ENCODE data around the gene LYZL1. TPM values are rescaled to one million over a fixed set of nuclear protein-coding genes. Genes with fewer than 3 reads are reported as not detected.
A peak's percentile ranks its signal among the peaks of the same experiment; 100 is the strongest.

The LYZL1 gene
- total RNA-seq, 1 experiment from 2014 or later: not detected

GRCh38 chr10:29344073-29344820 is 55.4 kb downstream of the LYZL1 start:
- DNase-seq: peak; percentile 34
- H3K9me3 Mint-ChIP-seq: peaks cover 17 to 21% of the 10 kb centered on the region in 2 experiments
- H2AFZ ChIP-seq (ENCODE audit: low read length): no peak overlapping the region
- H3K56ac ChIP-seq (ENCODE audit: insufficient read length, low read depth, low read length): no peak overlapping the region
- no peak overlapping the region for H3K18ac ChIP-seq (ENCODE audit: insufficient read length, low read depth, low read length)
- H3K9ac ChIP-seq (ENCODE audit: extremely low read depth, insufficient read length, low read length): no peak overlapping the region
- H3K14ac ChIP-seq (ENCODE audit: insufficient read depth, low read length): no peak overlapping the region
- H2BK15ac ChIP-seq (ENCODE audit: low read depth, low read length): no peak overlapping the region
- peaks cover 2% of the 10 kb centered on the region for H3K27me3 Mint-ChIP-seq (ENCODE audit: low read depth)
- no peak overlapping the region for H2BK5ac ChIP-seq (ENCODE audit: insufficient read length, low read length)
- no peak overlapping the region for H3T11ph ChIP-seq (ENCODE audit: low read length)
- WGBS (ENCODE audit: extremely low coverage, insufficient read length, low lambda C conversion rate): no CpG with 5 or more reads among the region's 18 CpGs
- no peaks in the 10 kb centered on the region for H3K79me2 ChIP-seq (ENCODE audit: insufficient read depth, low read length)
- no peak overlapping the region for H3K27ac Mint-ChIP-seq
- no peak overlapping the region for H4K8ac ChIP-seq (replicated peaks; ENCODE audit: insufficient read length, low read depth, low read length)
- no peaks in the 10 kb centered on the region; the same call in 1 of the 2 replicates for H3K27me3 ChIP-seq (ENCODE audit: insufficient read depth, low read length)
- H2AK5ac ChIP-seq (ENCODE audit: insufficient read length, low read length): no peak overlapping the region
- no peak overlapping the region for H3K23ac ChIP-seq (ENCODE audit: insufficient read length, low read depth, low read length)
- H3K4ac ChIP-seq (ENCODE audit: low read depth, low read length): no peak overlapping the region
- TF ChIP-seq, protein P1, sequence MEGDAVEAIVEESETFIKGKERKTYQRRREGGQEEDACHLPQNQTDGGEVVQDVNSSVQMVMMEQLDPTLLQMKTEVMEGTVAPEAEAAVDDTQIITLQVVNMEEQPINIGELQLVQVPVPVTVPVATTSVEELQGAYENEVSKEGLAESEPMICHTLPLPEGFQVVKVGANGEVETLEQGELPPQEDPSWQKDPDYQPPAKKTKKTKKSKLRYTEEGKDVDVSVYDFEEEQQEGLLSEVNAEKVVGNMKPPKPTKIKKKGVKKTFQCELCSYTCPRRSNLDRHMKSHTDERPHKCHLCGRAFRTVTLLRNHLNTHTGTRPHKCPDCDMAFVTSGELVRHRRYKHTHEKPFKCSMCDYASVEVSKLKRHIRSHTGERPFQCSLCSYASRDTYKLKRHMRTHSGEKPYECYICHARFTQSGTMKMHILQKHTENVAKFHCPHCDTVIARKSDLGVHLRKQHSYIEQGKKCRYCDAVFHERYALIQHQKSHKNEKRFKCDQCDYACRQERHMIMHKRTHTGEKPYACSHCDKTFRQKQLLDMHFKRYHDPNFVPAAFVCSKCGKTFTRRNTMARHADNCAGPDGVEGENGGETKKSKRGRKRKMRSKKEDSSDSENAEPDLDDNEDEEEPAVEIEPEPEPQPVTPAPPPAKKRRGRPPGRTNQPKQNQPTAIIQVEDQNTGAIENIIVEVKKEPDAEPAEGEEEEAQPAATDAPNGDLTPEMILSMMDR (conservative IDR thresholded peaks at IDR 0.05): no peak
- no peak overlapping the region for H2BK20ac ChIP-seq (ENCODE audit: low read depth, low read length, poor library complexity, severe bottlenecking)
- no peak overlapping the region for H2BK120ac ChIP-seq (ENCODE audit: low read depth, low read length, poor library complexity, severe bottlenecking)
- H2BK12ac ChIP-seq (ENCODE audit: insufficient read length, low read depth, low read length): no peak overlapping the region
- no peak overlapping the region for H3K4me3 Mint-ChIP-seq
- peaks cover 3% of the 10 kb centered on the region; the same call in 1 of the 2 replicates for H3K4me1 ChIP-seq (ENCODE audit: insufficient read depth, low read length)
- no peak overlapping the region for H4K5ac ChIP-seq (ENCODE audit: insufficient read length, low read depth, low read length)
- no peaks in the 10 kb centered on the region for H3K79me1 ChIP-seq (ENCODE audit: insufficient read depth, low read depth, low read length, poor library complexity, severe bottlenecking)
- no peaks in the 10 kb centered on the region for H3K23me2 ChIP-seq (ENCODE audit: insufficient read length, low read depth, low read length, poor library complexity, severe bottlenecking)
- peaks cover 6 to 29% (median 9%) of the 10 kb centered on the region in 3 experiments for H3K36me3 Mint-ChIP-seq (ENCODE audit: insufficient read depth in 1 of 3, low read depth in 3 of 3)
- H3K9me3 ChIP-seq (ENCODE audit: control insufficient read depth, low read depth, low read length): peaks cover 10% of the 10 kb centered on the region
- H3K27ac ChIP-seq (ENCODE audit: insufficient read length, low read depth, low read length): no peak overlapping the region
- no peaks in the 10 kb centered on the region for H4K20me1 ChIP-seq (ENCODE audit: control insufficient read depth, insufficient read depth, insufficient read length)
- no peak overlapping the region for H3K4me2 ChIP-seq (ENCODE audit: insufficient read depth, insufficient read length, low read length)
- peaks cover 29 to 31% of the 10 kb centered on the region in 2 experiments for H3K4me1 Mint-ChIP-seq
- H4K91ac ChIP-seq (ENCODE audit: insufficient read length, low read depth, low read length): no peak overlapping the region

All from H9 (cell line).